Measurements from ENCODE around the gene AFMID. TPM values are rescaled to one million over a fixed set of nuclear protein-coding genes. Genes with fewer than 3 reads are reported as not detected.

AFMID gene
- total RNA-seq, 1 experiment from 2014 or later: 30.4 TPM

GRCh38 chr17:78204387-78205123 lies 17.4 kb downstream of the AFMID start:
- no peaks in the 10 kb centered on the region for H3K4me1 ChIP-seq (replicated peaks; ENCODE audit: insufficient read depth)
- CTCF ChIA-PET: no interaction called here
- H3K36me3 ChIP-seq (ENCODE audit: low read depth): no peaks in the 10 kb centered on the region
- H3K9me3 ChIP-seq (ENCODE audit: insufficient read depth, low read depth): no peaks in the 10 kb centered on the region
- H3K9me2 ChIP-seq (ENCODE audit: insufficient read depth): no peaks in the 10 kb centered on the region
- intact Hi-C loops (cut with micrococcal nuclease; ENCODE audit: unreplicated experiment): no loop called here
- H3F3A ChIP-seq (ENCODE audit: insufficient read depth, low read depth): peaks cover 8% of the 10 kb centered on the region
- H3K4me3 ChIP-seq: no peak overlapping the region
- no peak for DNase-seq
- POLR2A ChIA-PET (ENCODE audit: unreplicated experiment): no interaction called here
- H3K27ac ChIP-seq: no peak overlapping the region
- no peak overlapping the region for H2AFZ ChIP-seq
- H3K79me2 ChIP-seq (ENCODE audit: low read depth): no peaks in the 10 kb centered on the region
- H3K4me2 ChIP-seq: no peak overlapping the region
- H3K27me3 ChIP-seq (ENCODE audit: insufficient read depth, low read depth): no peaks in the 10 kb centered on the region
- TF ChIP-seq EZH2 (IDR thresholded peaks at IDR 0.05; ENCODE audit: low read depth) (no peak), CTCF (conservative IDR thresholded peaks at IDR 0.05) (no peak)
- H4K20me1 ChIP-seq (ENCODE audit: insufficient read depth): no peaks in the 10 kb centered on the region
- no TSS peak for BruUV-seq (replicated peaks)

GRCh38 chr17:78205124-78205775 lies 18.1 kb downstream of the AFMID start:
- H3K9me3 ChIP-seq (ENCODE audit: insufficient read depth, low read depth): no peaks in the 10 kb centered on the region
- POLR2A ChIA-PET (ENCODE audit: unreplicated experiment): no interaction called here
- no peaks in the 10 kb centered on the region for H3K9me2 ChIP-seq (ENCODE audit: insufficient read depth)
- no peaks in the 10 kb centered on the region for H3K27me3 ChIP-seq (ENCODE audit: insufficient read depth, low read depth)
- TF ChIP-seq CTCF (conservative IDR thresholded peaks at IDR 0.05) (no peak), EZH2 (IDR thresholded peaks at IDR 0.05; ENCODE audit: low read depth) (no peak)
- H3K4me2 ChIP-seq: no peak overlapping the region
- H3K4me3 ChIP-seq: no peak overlapping the region
- no peak for DNase-seq
- H2AFZ ChIP-seq: no peak overlapping the region
- intact Hi-C loops (cut with micrococcal nuclease; ENCODE audit: unreplicated experiment): no loop called here
- H3K36me3 ChIP-seq (ENCODE audit: low read depth): no peaks in the 10 kb centered on the region
- no peaks in the 10 kb centered on the region for H3K79me2 ChIP-seq (ENCODE audit: low read depth)
- no peak overlapping the region for H3K27ac ChIP-seq
- CTCF ChIA-PET: no interaction called here
- H3K4me1 ChIP-seq (replicated peaks; ENCODE audit: insufficient read depth): no peaks in the 10 kb centered on the region
- no TSS peak for BruUV-seq (replicated peaks)
- no peaks in the 10 kb centered on the region for H4K20me1 ChIP-seq (ENCODE audit: insufficient read depth)
- peaks cover under 1% of the 10 kb centered on the region for H3F3A ChIP-seq (ENCODE audit: insufficient read depth, low read depth)

GRCh38 chr17:78206298-78206697 lies 19.1 kb downstream of the AFMID start:
- CTCF ChIA-PET: interaction anchor here (0.7 kb wide), 1 partner anchor 123 kb away, joined by 6 read pairs; no protein-coding TSS in a partner anchor
- TF ChIP-seq CTCF (conservative IDR thresholded peaks at IDR 0.05): no peak
- TF ChIP-seq EZH2 (IDR thresholded peaks at IDR 0.05; ENCODE audit: low read depth): no peak
- Histone ChIP-seq H3K27ac (no peak overlapping the region), H3K36me3 (ENCODE audit: low read depth) (no peaks in the 10 kb centered on the region), H4K20me1 (ENCODE audit: insufficient read depth) (no peaks in the 10 kb centered on the region), H3F3A (ENCODE audit: insufficient read depth, low read depth) (no peaks in the 10 kb centered on the region), H3K27me3 (ENCODE audit: insufficient read depth, low read depth) (no peaks in the 10 kb centered on the region), H2AFZ (no peak overlapping the region), H3K4me3 (no peak overlapping the region), H3K4me2 (no peak overlapping the region), H3K9me2 (ENCODE audit: insufficient read depth) (no peaks in the 10 kb centered on the region), H3K4me1 (replicated peaks; ENCODE audit: insufficient read depth) (no peaks in the 10 kb centered on the region), H3K9me3 (ENCODE audit: insufficient read depth, low read depth) (no peaks in the 10 kb centered on the region), H3K79me2 (ENCODE audit: low read depth) (no peaks in the 10 kb centered on the region)
- DNase-seq: no peak
- POLR2A ChIA-PET (ENCODE audit: unreplicated experiment): no interaction called here
- no TSS peak for BruUV-seq (replicated peaks)
- intact Hi-C loops (cut with micrococcal nuclease; ENCODE audit: unreplicated experiment): no loop called here
